Measurements from ENCODE around the gene CCDC170.
"Not testable (repeated sequence)": the region's sequence is repeated elsewhere in the genome, so short reads cannot be mapped to it uniquely, and the experiment has no call there.

CCDC170 gene

GRCh38 chr6:151493804-151494234, at the start of gene CCDC170:
Gene CCDC170, plus strand, starts transcription at chr6:151494017. Its CDS starts 112 bp downstream, at chr6:151494129.
- DNase-seq, result no peak

GRCh38 chr6:151445482-151445881, 48.3 kb upstream of the CCDC170 start:
- no peak for DNase-seq

DNA sequence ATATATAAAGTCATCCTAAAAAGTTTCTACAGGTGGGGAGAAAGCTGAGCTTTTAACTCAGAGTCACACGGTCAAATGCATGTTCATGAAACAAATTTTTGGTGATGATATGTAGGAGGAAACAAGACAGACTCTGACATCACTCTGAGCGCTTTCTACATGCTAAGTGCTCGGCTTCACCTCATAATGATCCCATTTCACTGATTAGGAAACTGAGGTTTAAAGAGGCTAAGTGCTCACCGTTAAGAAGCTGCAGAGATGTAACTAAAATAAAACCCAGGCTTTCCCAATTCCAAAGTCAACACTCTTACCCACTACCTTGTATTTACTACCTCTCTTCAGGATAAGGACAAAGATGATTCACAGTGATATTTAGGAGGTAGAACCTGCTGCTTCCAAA, 46.6 kb upstream of the CCDC170 start:
- no peak for DNase-seq

DNA sequence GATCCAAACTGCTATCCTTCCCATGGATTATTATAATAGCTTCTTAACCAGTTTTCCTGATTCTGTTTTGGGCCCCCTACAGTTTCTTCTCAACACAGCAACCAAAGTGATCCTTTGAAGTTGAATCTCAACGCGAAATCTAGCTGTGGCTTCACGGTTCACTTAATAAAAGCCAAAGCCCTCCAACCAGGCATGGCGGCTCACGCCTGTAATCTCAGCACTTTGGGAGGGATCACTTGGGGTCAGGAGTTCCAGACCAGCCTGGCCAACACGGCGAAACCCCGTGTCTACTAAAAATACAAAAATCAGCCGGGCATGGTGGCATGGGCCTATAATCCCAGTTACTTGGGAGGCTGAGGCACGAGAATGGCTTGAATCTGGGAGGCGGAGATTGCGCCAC, 45.2 kb upstream of the CCDC170 start:
- DNase-seq, result no peak

DNA sequence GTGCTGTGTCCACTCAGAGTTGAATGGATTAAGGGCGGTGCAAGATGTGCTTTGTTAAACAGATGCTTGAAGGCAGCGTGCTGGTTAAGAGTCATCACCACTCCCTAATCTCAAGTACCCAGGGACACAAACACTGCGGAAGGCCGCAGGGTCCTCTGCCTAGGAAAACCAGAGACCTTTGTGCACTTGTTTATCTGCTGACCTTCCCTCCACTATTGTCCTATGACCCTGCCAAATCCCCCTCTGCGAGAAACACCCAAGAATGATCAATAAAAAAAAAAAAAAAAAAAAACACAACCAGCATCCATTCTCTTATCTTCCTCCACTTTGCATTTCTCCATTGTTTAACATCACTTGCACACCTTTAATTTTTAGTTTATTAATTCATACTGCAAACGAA, 42.9 kb upstream of the CCDC170 start:
- DNase-seq, result not testable (repeated sequence)

- no peak for DNase-seq
Measured at GRCh38 chr6:151451417-151451949, 42.3 kb upstream of the CCDC170 start.

DNA sequence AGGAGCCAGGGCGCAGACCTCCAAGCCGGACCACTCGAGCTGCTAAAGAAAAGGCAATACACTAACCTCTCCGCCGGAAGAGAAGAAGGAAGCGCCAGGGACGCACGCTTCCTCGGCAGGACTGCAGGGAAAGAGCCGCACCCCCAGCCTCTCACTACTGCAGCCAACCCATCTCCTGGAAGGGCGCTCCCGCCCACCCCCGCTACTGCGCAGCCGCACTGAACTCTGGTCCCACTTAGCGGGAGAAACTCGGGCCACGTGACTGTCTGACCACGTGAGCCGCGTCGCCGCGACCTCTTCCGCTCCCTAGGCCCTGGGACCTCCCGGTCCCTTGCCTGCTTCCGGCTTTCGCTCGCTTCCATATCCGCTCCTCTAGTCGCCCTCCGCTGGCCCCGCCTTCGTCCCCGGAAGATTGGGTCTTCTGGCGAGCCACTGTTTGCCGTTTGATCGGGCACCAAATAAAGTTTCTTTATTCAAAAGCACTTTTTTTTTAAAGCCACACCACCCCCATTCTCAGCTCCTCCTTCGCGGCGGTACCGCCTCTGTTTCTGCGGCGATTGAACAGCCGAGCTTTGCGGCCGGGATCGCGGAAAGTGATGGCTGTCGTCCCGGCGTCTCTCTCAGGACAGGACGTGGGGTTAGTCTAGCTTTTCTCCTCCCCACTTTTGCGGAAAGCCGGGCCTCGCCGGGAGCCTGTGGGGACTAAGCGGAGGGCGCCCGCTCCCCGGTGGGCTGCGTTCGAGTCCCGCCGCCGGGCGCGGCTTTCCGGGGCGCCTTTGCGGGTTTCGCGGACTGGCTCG, 41.7 kb upstream of the CCDC170 start, which contains the start of gene RMND1:
RMND1 (minus strand) TSS at position 177 of the 800 bp plus-strand sequence. CDS start 6,315 bp downstream, outside the sequence.
- DNase-seq, result peak; percentile 94 to 95

- DNase-seq, result no peak
Measured at GRCh38 chr6:151452750-151453427, 40.9 kb upstream of the CCDC170 start.

DNA sequence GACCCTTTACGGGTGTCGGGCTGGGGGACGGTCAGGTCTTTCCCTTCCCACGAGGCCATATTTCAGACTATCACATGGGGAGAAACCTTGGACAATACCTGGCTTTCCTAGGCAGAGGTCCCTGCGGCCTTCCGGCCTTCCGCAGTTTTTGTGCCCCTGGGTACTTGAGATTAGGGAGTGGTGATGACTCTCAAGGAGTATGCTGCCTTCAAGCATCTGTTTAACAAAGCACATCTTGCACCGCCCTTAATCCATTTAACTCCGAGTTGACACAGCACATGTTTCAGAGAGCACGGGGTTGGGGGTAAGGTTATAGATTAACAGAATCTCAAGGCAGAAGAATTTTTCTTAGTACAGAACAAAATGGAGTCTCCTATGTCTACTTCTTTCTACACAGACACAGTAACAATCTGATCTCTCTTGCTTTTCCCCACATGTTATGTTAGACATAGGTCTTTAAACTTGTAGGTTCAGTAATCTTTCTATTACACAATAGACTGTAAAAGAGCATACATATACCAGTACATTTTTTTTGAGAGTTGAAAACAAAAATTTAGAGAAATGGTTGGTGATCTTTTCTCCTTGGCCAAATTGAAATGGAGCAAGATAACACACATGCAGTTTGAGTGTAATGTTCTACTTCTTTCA, 37.9 kb upstream of the CCDC170 start:
- DNase-seq, result not testable (repeated sequence)

- DNase-seq, result no peak
Measured at GRCh38 chr6:151461673-151462072, 32.1 kb upstream of the CCDC170 start.

- no peak for DNase-seq
Measured at GRCh38 chr6:151464702-151465101, 29.1 kb upstream of the CCDC170 start.

DNA sequence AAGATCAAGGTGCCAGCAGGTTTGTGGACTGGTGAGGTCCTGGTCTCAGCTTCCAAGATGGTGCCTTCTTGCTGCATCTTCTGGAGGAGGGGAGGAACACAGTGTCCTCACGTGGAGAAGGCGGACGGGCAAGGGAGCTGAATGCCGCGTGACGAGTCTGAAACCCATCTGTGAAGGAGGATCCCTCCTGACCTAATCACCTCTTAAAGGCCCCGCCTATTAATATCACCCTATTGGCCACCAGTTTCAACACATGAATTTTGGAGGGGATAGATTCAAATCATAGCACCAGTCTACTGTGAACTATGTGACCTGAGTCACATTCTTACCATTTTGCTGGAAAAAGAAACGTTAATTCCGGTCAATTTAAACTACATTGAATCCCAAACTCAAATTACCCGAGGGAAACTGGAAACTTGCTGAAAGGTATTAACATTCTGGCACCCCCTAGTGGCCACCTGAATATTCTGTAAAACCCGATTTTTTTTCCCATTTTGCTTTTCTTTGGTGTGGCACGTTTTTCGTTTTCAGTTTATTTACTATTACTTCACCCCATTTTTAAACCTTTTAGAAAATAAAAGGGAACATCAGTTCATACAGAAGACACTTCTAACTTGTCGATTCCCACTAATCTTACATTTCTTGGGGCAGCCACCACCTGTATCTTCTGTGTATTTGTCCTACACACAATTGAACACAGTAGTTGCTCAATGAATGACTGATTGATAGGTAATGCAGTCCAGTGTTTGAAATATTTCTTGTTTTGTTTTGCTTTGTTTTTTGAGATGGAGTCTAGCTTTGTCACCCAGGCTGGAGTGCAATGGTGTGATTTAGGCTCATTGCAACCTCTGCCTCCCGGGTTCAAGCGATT, 17.9 kb upstream of the CCDC170 start:
- no peak for DNase-seq

- no peak for DNase-seq
Measured at GRCh38 chr6:151477726-151478125, 16.1 kb upstream of the CCDC170 start.

DNA sequence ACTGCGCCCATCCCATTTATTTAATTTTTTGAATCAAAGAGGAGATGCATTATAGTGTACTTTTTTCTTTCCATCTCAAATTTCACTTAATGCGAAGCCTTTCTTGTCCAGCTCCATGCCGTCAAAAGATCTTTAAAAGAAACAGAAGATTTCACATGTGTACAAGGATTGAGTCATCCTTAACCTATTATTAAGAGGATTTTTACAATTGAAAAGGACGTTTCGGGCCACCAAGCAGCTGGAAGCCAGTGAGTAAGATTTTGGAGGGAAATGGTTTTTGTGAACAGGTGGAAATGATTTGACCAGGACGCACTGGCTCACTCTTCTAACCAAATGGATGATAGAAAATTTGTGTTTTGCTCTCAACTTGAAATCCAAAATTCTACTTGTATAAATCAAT, 15.1 kb upstream of the CCDC170 start:
- DNase-seq, result no peak

DNA sequence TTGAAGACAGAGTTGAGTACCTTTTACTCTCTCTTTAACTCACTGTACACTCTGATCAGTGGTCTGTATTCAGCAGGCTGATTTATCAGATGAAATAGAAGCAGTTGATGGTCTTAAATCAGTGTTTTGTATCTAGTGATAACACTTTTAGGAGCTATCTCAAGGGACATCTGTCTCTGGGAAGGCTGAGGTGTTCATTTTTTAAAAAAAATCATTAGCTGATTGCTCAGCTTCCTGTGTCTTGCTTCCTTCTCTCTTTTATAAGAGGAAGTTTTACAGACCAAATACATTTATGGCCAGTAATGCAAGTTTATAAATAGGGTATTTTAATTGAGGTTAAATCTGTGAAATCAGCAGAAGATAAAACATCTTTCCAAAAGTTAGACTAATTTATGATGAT, 12.0 kb upstream of the CCDC170 start:
- DNase-seq, result no peak

DNA sequence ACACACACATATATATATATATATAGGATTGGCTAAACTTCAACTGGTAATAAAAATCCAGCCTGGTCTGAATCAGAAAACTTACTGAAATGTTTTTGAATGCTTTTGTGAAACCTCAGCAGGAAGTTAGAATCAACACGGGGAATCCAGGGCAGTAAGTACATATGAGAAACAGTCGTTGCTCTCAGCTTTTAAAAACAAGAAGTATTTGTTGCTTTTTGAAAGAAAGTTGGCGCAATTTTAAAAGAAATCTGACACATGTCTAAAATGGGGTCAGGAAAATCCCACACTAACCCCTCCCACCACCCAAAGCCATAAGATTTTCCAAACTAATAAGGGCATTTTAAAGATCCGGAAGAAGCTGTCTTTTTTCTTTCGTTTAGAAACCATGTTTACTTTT, 11.5 kb upstream of the CCDC170 start:
- DNase-seq, result no peak

DNA sequence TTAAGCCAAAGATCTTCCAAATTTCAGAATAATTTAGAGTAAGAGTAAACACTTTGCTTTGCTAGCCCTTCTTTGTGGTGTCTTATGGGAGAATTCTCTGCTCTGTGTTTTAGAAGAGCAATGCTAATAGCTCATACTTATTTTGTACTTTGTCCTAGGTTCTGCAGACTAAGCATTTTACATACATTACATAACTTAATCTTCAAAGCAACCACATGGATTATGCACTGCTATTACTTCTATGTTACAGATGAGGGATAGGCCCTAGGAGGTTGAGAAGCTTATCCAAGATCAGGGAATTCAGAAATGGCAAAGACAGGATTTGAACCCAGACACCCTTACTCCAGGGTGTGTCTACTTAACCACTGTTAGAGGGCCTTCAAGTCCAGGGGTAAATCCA, 9.8 kb upstream of the CCDC170 start:
- no peak for DNase-seq

- no peak for DNase-seq
Measured at GRCh38 chr6:151488226-151488625, 5.6 kb upstream of the CCDC170 start.

DNA sequence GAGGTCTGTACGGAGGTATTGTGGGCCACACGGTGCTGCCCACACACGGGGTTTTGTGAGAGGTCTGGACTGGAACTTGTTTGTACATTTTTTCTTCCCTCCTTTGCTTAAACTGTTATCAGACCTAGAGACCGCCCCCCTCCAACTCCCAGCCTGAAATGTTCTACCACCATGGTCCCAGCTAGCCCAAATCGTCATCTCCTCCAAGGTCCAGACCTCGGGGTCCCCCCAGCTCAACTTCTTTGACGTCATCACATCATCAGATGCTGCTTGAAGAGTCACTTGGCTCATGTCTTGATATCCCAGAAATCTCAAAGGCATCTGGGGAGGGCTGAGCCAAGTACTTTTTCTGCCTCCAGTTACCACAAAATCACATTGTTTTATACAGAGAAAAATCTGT, 2.8 kb upstream of the CCDC170 start:
- DNase-seq, result no peak

DNA sequence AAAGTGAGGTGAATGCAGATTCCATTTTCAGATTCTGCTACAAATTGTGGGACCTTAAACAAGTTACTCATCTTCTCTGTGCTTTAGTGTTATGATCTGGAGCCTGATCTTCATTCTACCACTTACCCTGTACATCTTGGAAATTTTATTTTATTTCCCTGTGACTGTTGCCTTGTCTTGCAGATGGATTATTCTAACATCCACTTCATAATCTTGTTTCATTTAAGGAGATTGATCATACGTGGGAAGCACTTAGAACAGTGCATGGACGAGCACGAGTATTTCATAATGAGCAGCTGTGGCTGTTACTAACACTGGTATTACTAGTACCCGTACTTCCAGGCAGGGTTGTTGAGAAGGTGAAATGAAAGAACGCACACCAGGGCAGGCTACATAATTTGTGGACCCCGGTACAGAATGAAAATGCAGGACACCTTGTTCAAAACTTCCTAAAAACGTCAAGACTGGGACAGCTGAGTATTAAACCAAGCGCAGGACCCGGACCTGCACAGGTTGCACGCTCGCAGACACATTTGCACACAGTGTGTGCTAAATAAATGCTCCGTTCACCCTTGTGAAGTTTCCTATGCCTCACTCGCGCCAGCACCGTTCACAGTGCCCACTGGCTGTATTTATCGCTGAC, 535 bp upstream of the CCDC170 start:
- DNase-seq, result no peak

- no peak for DNase-seq
Measured at GRCh38 chr6:151494235-151494935, 568 bp downstream of the CCDC170 start.

All from cerebellar nuclear complex (tissue), 1 donor.